ENCODE results near the gene ADAMTS9.

The ADAMTS9 gene

GRCh38 chr3:64616953-64617352 lies 70.8 kb downstream of the ADAMTS9 start:
- DNase-seq, result no peak

- DNase-seq, result no peak
Measured at GRCh38 chr3:64612916-64613526, 74.8 kb downstream of the ADAMTS9 start.

GRCh38 chr3:64612082-64612860 lies 75.5 kb downstream of the ADAMTS9 start:
- no peak for DNase-seq

GRCh38 chr3:64608741-64609140 lies 79.1 kb downstream of the ADAMTS9 start:
- DNase-seq, result no peak

GRCh38 chr3:64607032-64607551 lies 80.7 kb downstream of the ADAMTS9 start:
- no peak for DNase-seq

- DNase-seq, result no peak
Measured at GRCh38 chr3:64604313-64604712, 83.5 kb downstream of the ADAMTS9 start.

GRCh38 chr3:64601824-64602223 lies 86.0 kb downstream of the ADAMTS9 start:
- no peak for DNase-seq

- no peak for DNase-seq
Measured at GRCh38 chr3:64600246-64600950, 87.4 kb downstream of the ADAMTS9 start.

- no peak for DNase-seq
Measured at GRCh38 chr3:64599651-64600050, 88.1 kb downstream of the ADAMTS9 start.

GRCh38 chr3:64595253-64595694 lies 92.5 kb downstream of the ADAMTS9 start:
- DNase-seq, result no peak

- no peak for DNase-seq
Measured at GRCh38 chr3:64594134-64594533, 93.7 kb downstream of the ADAMTS9 start.

GRCh38 chr3:64593350-64593749 lies 94.5 kb downstream of the ADAMTS9 start:
- no peak for DNase-seq

- no peak for DNase-seq
Measured at GRCh38 chr3:64591615-64592014, 96.2 kb downstream of the ADAMTS9 start.

GRCh38 chr3:64588380-64588779 lies 99.4 kb downstream of the ADAMTS9 start:
- DNase-seq, result no peak

GRCh38 chr3:64586952-64587351 lies 100.8 kb downstream of the ADAMTS9 start:
- DNase-seq, result no peak

- DNase-seq, result no peak
Measured at GRCh38 chr3:64584179-64584578, 103.6 kb downstream of the ADAMTS9 start.

GRCh38 chr3:64578797-64579196 lies 109.0 kb downstream of the ADAMTS9 start:
- DNase-seq, result no peak

- no peak for DNase-seq
Measured at GRCh38 chr3:64578062-64578770, 109.6 kb downstream of the ADAMTS9 start.

GRCh38 chr3:64576211-64576775 lies 111.5 kb downstream of the ADAMTS9 start:
- DNase-seq, result no peak

- DNase-seq, result no peak
Measured at GRCh38 chr3:64575211-64575844, 112.5 kb downstream of the ADAMTS9 start.

- DNase-seq, result no peak
Measured at GRCh38 chr3:64574194-64574593, 113.6 kb downstream of the ADAMTS9 start.

- no peak for DNase-seq
Measured at GRCh38 chr3:64571982-64572381, 115.8 kb downstream of the ADAMTS9 start.

All from activated CD8-positive, alpha-beta memory T cell treated with anti-CD3 and anti-CD28 coated beads for 24 hours (primary cell).